Stimulated activated CD4-positive, alpha-beta T cell treated with anti-CD3 and anti-CD28 coated beads, Interleukin-15, amount 100 ng/mL, for 24 hours (primary cell): Measurements from ENCODE around the gene GMPR.

Experiments
- DNase-seq: peaks from one replicate; pipeline ENCODE4 v3.0.0-alpha.2; 2020

GMPR gene

GRCh38 chr6:16274885-16275589, 36.6 kb downstream of the GMPR start:
- DNase-seq: no peak

- peak; percentile 17 for DNase-seq
Measured at GRCh38 chr6:16277101-16277981, 39.0 kb downstream of the GMPR start.

- no peak for DNase-seq
Measured at GRCh38 chr6:16278048-16278724, 39.8 kb downstream of the GMPR start.

GRCh38 chr6:16278750-16279149, 40.4 kb downstream of the GMPR start:
- DNase-seq: no peak

GRCh38 chr6:16279243-16279642, 40.9 kb downstream of the GMPR start:
- DNase-seq: no peak

GRCh38 chr6:16282370-16282769, 44.0 kb downstream of the GMPR start:
- no peak for DNase-seq

- DNase-seq: no peak
Measured at GRCh38 chr6:16284472-16284871, 46.1 kb downstream of the GMPR start.

GRCh38 chr6:16285467-16286150, 47.2 kb downstream of the GMPR start:
- no peak for DNase-seq

- peak; percentile 47 for DNase-seq
Measured at GRCh38 chr6:16286151-16286522, 47.8 kb downstream of the GMPR start.

GRCh38 chr6:16288163-16288562, 49.8 kb downstream of the GMPR start:
- DNase-seq: no peak

GRCh38 chr6:16291739-16292138, 53.4 kb downstream of the GMPR start:
- no peak for DNase-seq

- DNase-seq: no peak
Measured at GRCh38 chr6:16292432-16292831, 54.0 kb downstream of the GMPR start.

- no peak for DNase-seq
Measured at GRCh38 chr6:16292942-16293341, 54.6 kb downstream of the GMPR start.

- no peak for DNase-seq
Measured at GRCh38 chr6:16294371-16294770, 56.0 kb downstream of the GMPR start.

- no peak for DNase-seq
Measured at GRCh38 chr6:16295060-16295459, 56.7 kb downstream of the GMPR start.

GRCh38 chr6:16295471-16295870, 57.1 kb downstream of the GMPR start:
- DNase-seq: no peak

- no peak for DNase-seq
Measured at GRCh38 chr6:16296061-16296670, 57.8 kb downstream of the GMPR start.

GRCh38 chr6:16299861-16300260, 61.5 kb downstream of the GMPR start:
- DNase-seq: no peak

- DNase-seq: no peak
Measured at GRCh38 chr6:16301511-16301910, 63.1 kb downstream of the GMPR start.

GRCh38 chr6:16302721-16303552, 64.5 kb downstream of the GMPR start:
- DNase-seq: no peak

- no peak for DNase-seq
Measured at GRCh38 chr6:16305246-16305725, 66.9 kb downstream of the GMPR start.

- no peak for DNase-seq
Measured at GRCh38 chr6:16305788-16306187, 67.4 kb downstream of the GMPR start.
